HFFc6 (cell line): ENCODE results near the gene PNPLA7. TPM values are rescaled to one million over a fixed set of nuclear protein-coding genes. Genes with fewer than 3 reads are reported as not detected.
"Not testable (repeated sequence)": the region's sequence is repeated elsewhere in the genome, so short reads cannot be mapped to it uniquely, and the experiment has no call there.

ENCODE experiments used
- DNase-seq: peaks from one replicate; pipeline ENCODE4 v3.0.0-alpha.2; 2018
- H3K27ac Mint-ChIP-seq: 2 replicates; pipeline ENCODE4 v1.8.0; 2020; ENCODE audit warnings: mild to moderate bottlenecking, mixed read lengths
- H3K27me3 Mint-ChIP-seq: 2 replicates; pipeline ENCODE4 v1.8.0; 2021; ENCODE audit warnings: mild to moderate bottlenecking, moderate library complexity, mixed read lengths; ENCODE audit not compliant: insufficient read depth
- H3K36me3 Mint-ChIP-seq: 2 replicates; pipeline ENCODE4 v1.8.0; 2021; ENCODE audit warnings: low read depth, mixed read lengths
- H3K4me1 Mint-ChIP-seq: 2 replicates; pipeline ENCODE4 v1.8.0; 2020; ENCODE audit warnings: low read depth, mixed read lengths
- H3K4me3 Mint-ChIP-seq: 2 replicates; pipeline ENCODE4 v1.8.0; 2020; ENCODE audit warnings: mild to moderate bottlenecking, moderate library complexity, mixed read lengths
- H3K9me3 Mint-ChIP-seq: 2 replicates; pipeline ENCODE4 v1.8.0; 2020; ENCODE audit warnings: mild to moderate bottlenecking, mixed read lengths
- microRNA-seq: library from miRNA; unstranded; fragments of <30 nt; microRNA quantifications from one replicate; pipeline ENCODE4, GENCODE V29; 2019
- total RNA-seq, 6 experiments: library from RNA; stranded (reverse); fragmentation: NEBNext Ultra II Directional; extraction: Animal tissue kit (Norgen Biotek cat#: 25700); gene quantifications; 2 replicates in 1 of 6; 3 replicates in 5 of 6; pipeline ENCODE4 v1.2.3, GENCODE V29; 2021
- TF ChIP-seq, protein P1 (sequence below): fragments of 200-600 bp; sonication (generic); IDR thresholded peaks from 2 replicates; pipeline ENCODE4 v1.5.0; 2021; ENCODE audit warnings: antibody characterized with exemption, mild to moderate bottlenecking

Gene PNPLA7
- total RNA-seq, 6 experiments from 2014 or later, result 0.20 to 0.90 (median 0.52) TPM

DNA sequence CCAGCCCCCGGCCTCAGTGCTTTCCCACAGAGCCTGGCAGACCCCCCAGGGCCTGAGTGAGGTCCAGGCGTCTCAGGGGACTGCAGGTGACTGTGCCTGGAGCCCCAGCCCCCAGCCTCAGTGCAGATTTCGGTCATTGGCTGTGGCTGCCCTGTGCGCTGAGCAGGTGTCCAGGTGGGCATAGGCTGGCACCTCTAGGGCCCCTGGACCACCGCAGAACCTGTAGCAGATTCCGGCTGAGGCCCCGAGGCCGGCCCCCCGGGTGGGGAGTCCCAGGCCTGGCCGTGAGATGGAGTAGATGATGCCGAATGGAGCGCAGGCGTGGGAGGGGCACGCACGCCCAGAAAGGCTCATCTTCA lies 139.3 kb downstream of the PNPLA7 start:
- Mint-ChIP-seq H3K27ac (no peak overlapping the region), H3K9me3 (no peaks in the 10 kb centered on the region), H3K4me1 (peaks cover 27% of the 10 kb centered on the region), H3K27me3 (peaks cover 4% of the 10 kb centered on the region; the same call in 1 of the 2 replicates), H3K4me3 (no peak overlapping the region), H3K36me3 (no peaks in the 10 kb centered on the region)
- DNase-seq, result no peak
- TF ChIP-seq, protein P1, sequence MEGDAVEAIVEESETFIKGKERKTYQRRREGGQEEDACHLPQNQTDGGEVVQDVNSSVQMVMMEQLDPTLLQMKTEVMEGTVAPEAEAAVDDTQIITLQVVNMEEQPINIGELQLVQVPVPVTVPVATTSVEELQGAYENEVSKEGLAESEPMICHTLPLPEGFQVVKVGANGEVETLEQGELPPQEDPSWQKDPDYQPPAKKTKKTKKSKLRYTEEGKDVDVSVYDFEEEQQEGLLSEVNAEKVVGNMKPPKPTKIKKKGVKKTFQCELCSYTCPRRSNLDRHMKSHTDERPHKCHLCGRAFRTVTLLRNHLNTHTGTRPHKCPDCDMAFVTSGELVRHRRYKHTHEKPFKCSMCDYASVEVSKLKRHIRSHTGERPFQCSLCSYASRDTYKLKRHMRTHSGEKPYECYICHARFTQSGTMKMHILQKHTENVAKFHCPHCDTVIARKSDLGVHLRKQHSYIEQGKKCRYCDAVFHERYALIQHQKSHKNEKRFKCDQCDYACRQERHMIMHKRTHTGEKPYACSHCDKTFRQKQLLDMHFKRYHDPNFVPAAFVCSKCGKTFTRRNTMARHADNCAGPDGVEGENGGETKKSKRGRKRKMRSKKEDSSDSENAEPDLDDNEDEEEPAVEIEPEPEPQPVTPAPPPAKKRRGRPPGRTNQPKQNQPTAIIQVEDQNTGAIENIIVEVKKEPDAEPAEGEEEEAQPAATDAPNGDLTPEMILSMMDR, result no peak

- peaks cover 32% of the 10 kb centered on the region for H3K4me1 Mint-ChIP-seq
- H3K36me3 Mint-ChIP-seq, H3K9me3 Mint-ChIP-seq, H3K27me3 Mint-ChIP-seq, H3K27ac Mint-ChIP-seq, H3K4me3 Mint-ChIP-seq, DNase-seq: not testable (repeated sequence)
Measured at GRCh38 chr9:137410236-137410890, 139.8 kb downstream of the PNPLA7 start.

Small RNAs within 50 kb of the gene (microRNA-seq; reads per million reads assigned to microRNA genes)
- 7.7 reads per million, percentile 2 among the genes with 10 or more reads in this experiment for gene MIR7114

Other genes with a start within 250 kb of the PNPLA7 start
- gene NRARP, start 248.1 kb downstream of the PNPLA7 start, total RNA-seq, result under 1 TPM in 5 of 6 experiments, not detected in 1; 0.09 to 0.36 (median 0.17) TPM
- 10 to 100 TPM in 1 of 6 experiments, 1 to 10 TPM in 5; 6.4 to 10.6 (median 8.7) TPM for gene EXD3, start 127.2 kb downstream of the PNPLA7 start, total RNA-seq
- gene NOXA1, start 127.0 kb downstream of the PNPLA7 start, total RNA-seq, result under 1 TPM in 5 of 6 experiments, not detected in 1; 0.09 to 0.36 (median 0.20) TPM
- gene ENTPD8, start 109.0 kb downstream of the PNPLA7 start, total RNA-seq, result not detected
- 10 to 100 TPM; 24.3 to 29.9 (median 26.4) TPM for gene NSMF, start 91.1 kb downstream of the PNPLA7 start, total RNA-seq
- gene MRPL41, start 1.5 kb upstream of the PNPLA7 start, total RNA-seq, result 10 to 100 TPM; 48.4 to 67.7 (median 57.3) TPM
- gene DPH7, start 28.5 kb upstream of the PNPLA7 start, total RNA-seq, result 10 to 100 TPM; 18.2 to 20.7 (median 20.1) TPM
- 10 to 100 TPM; 23.9 to 34.4 (median 25.4) TPM for gene ZMYND19, start 40.1 kb upstream of the PNPLA7 start, total RNA-seq
- gene ARRDC1, start 55.3 kb upstream of the PNPLA7 start, total RNA-seq, result 10 to 100 TPM; 15.9 to 18.2 (median 17.1) TPM
- 100 to 1,000 TPM in 1 of 6 experiments, 10 to 100 TPM in 5; 41.0 to 116 (median 46.9) TPM for gene EHMT1, start 68.6 kb upstream of the PNPLA7 start, total RNA-seq